H9 (cell line): ENCODE results near the gene ITGB3. TPM values are rescaled to one million over a fixed set of nuclear protein-coding genes. Genes with fewer than 3 reads are reported as not detected.

Experiments
- DNase-seq: peaks from one replicate; pipeline ENCODE4 v3.0.0-alpha.2; 2017
- H2AFZ ChIP-seq: one replicate; pipeline ENCODE4 v1.6.1; 2013; ENCODE audit warnings: mild to moderate bottlenecking, low read length, control low read depth, moderate library complexity
- H2AK5ac ChIP-seq: 2 replicates; pipeline ENCODE4 v1.6.1; 2013; ENCODE audit warnings: low read length, control low read depth, mixed read lengths; ENCODE audit not compliant: insufficient read length
- H2BK120ac ChIP-seq: one replicate; pipeline ENCODE4 v1.6.1; 2013; ENCODE audit warnings: low read depth, mild to moderate bottlenecking, low read length, control low read depth, inconsistent platforms; ENCODE audit not compliant: poor library complexity, severe bottlenecking
- H2BK12ac ChIP-seq: 2 replicates; pipeline ENCODE4 v1.6.1; 2013; ENCODE audit warnings: low read length, control low read depth, mixed read lengths, low read depth; ENCODE audit not compliant: insufficient read length
- H2BK15ac ChIP-seq: 2 replicates; pipeline ENCODE4 v1.6.1; 2013; ENCODE audit warnings: low read depth, low read length, control low read depth
- H2BK20ac ChIP-seq: one replicate; pipeline ENCODE4 v1.6.1; 2013; ENCODE audit warnings: low read depth, mild to moderate bottlenecking, low read length, control low read depth, inconsistent platforms; ENCODE audit not compliant: poor library complexity, severe bottlenecking
- H2BK5ac ChIP-seq: 2 replicates; pipeline ENCODE4 v1.6.1; 2013; ENCODE audit warnings: low read length, control low read depth, mixed read lengths; ENCODE audit not compliant: insufficient read length
- H3K14ac ChIP-seq: 2 replicates; pipeline ENCODE4 v1.6.1; 2013; ENCODE audit warnings: low read length, control low read depth; ENCODE audit not compliant: insufficient read depth
- H3K18ac ChIP-seq: 2 replicates; pipeline ENCODE4 v1.6.1; 2013; ENCODE audit warnings: low read depth, mild to moderate bottlenecking, mixed read lengths, low read length, control low read depth; ENCODE audit not compliant: insufficient read length
- H3K23ac ChIP-seq: 2 replicates; pipeline ENCODE4 v1.6.1; 2013; ENCODE audit warnings: low read length, control low read depth, mixed read lengths, low read depth; ENCODE audit not compliant: insufficient read length
- H3K23me2 ChIP-seq: 2 replicates; pipeline ENCODE4 v1.6.1; 2013; ENCODE audit warnings: low read depth, mild to moderate bottlenecking, mixed read lengths, low read length, control low read depth; ENCODE audit not compliant: insufficient read length, poor library complexity, severe bottlenecking
- H3K27ac ChIP-seq: 2 replicates; pipeline ENCODE4 v1.5.1; 2013; ENCODE audit warnings: low read length, control low read depth, mixed read lengths, low read depth; ENCODE audit not compliant: insufficient read length
- H3K27me3 ChIP-seq: 2 replicates; pipeline ENCODE4 v1.6.1; 2013; ENCODE audit warnings: low read length, control low read depth, inconsistent platforms; ENCODE audit not compliant: insufficient read depth
- H3K4ac ChIP-seq: 2 replicates; pipeline ENCODE4 v1.6.1; 2013; ENCODE audit warnings: low read depth, mild to moderate bottlenecking, control low read depth, inconsistent platforms, low read length, moderate library complexity
- H3K4me1 ChIP-seq: 2 replicates; pipeline ENCODE4 v1.6.1; 2013; ENCODE audit warnings: low read length, control low read depth, inconsistent platforms; ENCODE audit not compliant: insufficient read depth
- H3K4me2 ChIP-seq: 2 replicates; pipeline ENCODE4 v1.6.1; 2013; ENCODE audit warnings: low read length, control low read depth, mixed read lengths; ENCODE audit not compliant: insufficient read length, insufficient read depth
- H3K56ac ChIP-seq: 2 replicates; pipeline ENCODE4 v1.6.1; 2013; ENCODE audit warnings: low read depth, mild to moderate bottlenecking, mixed read lengths, low read length, control low read depth; ENCODE audit not compliant: insufficient read length
- H3K79me1 ChIP-seq: 2 replicates; pipeline ENCODE4 v1.6.1; 2013; ENCODE audit warnings: low read depth, mild to moderate bottlenecking, moderate library complexity, low read length, control low read depth, inconsistent platforms; ENCODE audit not compliant: insufficient read depth, poor library complexity, severe bottlenecking
- H3K79me2 ChIP-seq: 2 replicates; pipeline ENCODE4 v1.6.1; 2013; ENCODE audit warnings: low read length, control low read depth, inconsistent platforms; ENCODE audit not compliant: insufficient read depth
- H3K9ac ChIP-seq: 2 replicates; pipeline ENCODE4 v1.6.1; 2013; ENCODE audit warnings: low read length, control low read depth, mixed read lengths; ENCODE audit not compliant: insufficient read length; ENCODE audit errors: extremely low read depth
- H3K9me3 ChIP-seq: one replicate; pipeline ENCODE4 v1.6.1; 2013; ENCODE audit warnings: low read depth, low read length, inconsistent platforms; ENCODE audit not compliant: control insufficient read depth
- H3T11ph ChIP-seq: one replicate; pipeline ENCODE4 v1.6.1; 2013; ENCODE audit warnings: mild to moderate bottlenecking, low read length, control low read depth, inconsistent platforms
- H4K20me1 ChIP-seq: one replicate; pipeline ENCODE4 v1.6.1; 2013; ENCODE audit not compliant: control insufficient read depth, insufficient read length, insufficient read depth
- H4K5ac ChIP-seq: 2 replicates; pipeline ENCODE4 v1.6.1; 2013; ENCODE audit warnings: low read depth, mild to moderate bottlenecking, mixed read lengths, low read length, control low read depth; ENCODE audit not compliant: insufficient read length
- H4K8ac ChIP-seq: replicated peaks from 2 replicates; pipeline ENCODE4 v1.6.1; 2013; ENCODE audit warnings: low read length, control low read depth, mixed read lengths, low read depth; ENCODE audit not compliant: insufficient read length
- H4K91ac ChIP-seq: 2 replicates; pipeline ENCODE4 v1.6.1; 2013; ENCODE audit warnings: low read depth, mild to moderate bottlenecking, moderate library complexity, mixed read lengths, low read length, control low read depth; ENCODE audit not compliant: insufficient read length
- H3K27ac Mint-ChIP-seq, 3 experiments: 2 replicates in 2 of 3; 3 replicates in 1 of 3; pipeline ENCODE4 v1.8.0; 2020 to 2021; ENCODE audit warnings: mixed read lengths in 3 of 3, mild to moderate bottlenecking in 1 of 3, moderate library complexity in 1 of 3
- H3K27me3 Mint-ChIP-seq: 2 replicates; pipeline ENCODE4 v1.8.0; 2021; ENCODE audit warnings: low read depth, mild to moderate bottlenecking, moderate library complexity, mixed read lengths
- H3K36me3 Mint-ChIP-seq, 3 experiments: 2 replicates in 2 of 3; 3 replicates in 1 of 3; pipeline ENCODE4 v1.8.0; 2020 to 2021; ENCODE audit warnings: low read depth in 3 of 3, mixed read lengths in 3 of 3; ENCODE audit not compliant: insufficient read depth in 1 of 3
- H3K4me1 Mint-ChIP-seq, 2 experiments: 2 replicates each; pipeline ENCODE4 v1.8.0; 2020; ENCODE audit warnings: mixed read lengths in 2 of 2
- H3K4me3 Mint-ChIP-seq, 2 experiments: 2 replicates in 1 of 2; 3 replicates in 1 of 2; pipeline ENCODE4 v1.8.0; 2020 to 2021; ENCODE audit warnings: mild to moderate bottlenecking in 2 of 2, mixed read lengths in 2 of 2, moderate library complexity in 1 of 2
- H3K9me3 Mint-ChIP-seq, 2 experiments: 2 replicates in 1 of 2; 3 replicates in 1 of 2; pipeline ENCODE4 v1.8.0; 2020; ENCODE audit warnings: mild to moderate bottlenecking in 2 of 2, mixed read lengths in 2 of 2, moderate library complexity in 1 of 2
- WGBS: extraction: QIAGEN DNeasy Blood & Tissue Kit; methylation state at CpG from one replicate; pipeline ENCODE4 v1.1.7; 2013; ENCODE audit warnings: missing lambda C conversion rate, low lambda C conversion rate, mixed read lengths; ENCODE audit not compliant: insufficient read length; ENCODE audit errors: extremely low coverage; 5-methylcytosine and 5-hydroxymethylcytosine counted together
- total RNA-seq: library from RNA; stranded (reverse); gene quantifications from 2 replicates; pipeline ENCODE4 v1.2.1, GENCODE V29; 2021
- TF ChIP-seq, protein P1 (sequence below): fragments of 200-600 bp; sonication (generic); conservative IDR thresholded peaks from 3 replicates; pipeline ENCODE4 v1.8.0; 2021; ENCODE audit warnings: antibody characterized with exemption, mild to moderate bottlenecking

ITGB3 gene
- total RNA-seq, 1 experiment from 2014 or later: not detected

DNA sequence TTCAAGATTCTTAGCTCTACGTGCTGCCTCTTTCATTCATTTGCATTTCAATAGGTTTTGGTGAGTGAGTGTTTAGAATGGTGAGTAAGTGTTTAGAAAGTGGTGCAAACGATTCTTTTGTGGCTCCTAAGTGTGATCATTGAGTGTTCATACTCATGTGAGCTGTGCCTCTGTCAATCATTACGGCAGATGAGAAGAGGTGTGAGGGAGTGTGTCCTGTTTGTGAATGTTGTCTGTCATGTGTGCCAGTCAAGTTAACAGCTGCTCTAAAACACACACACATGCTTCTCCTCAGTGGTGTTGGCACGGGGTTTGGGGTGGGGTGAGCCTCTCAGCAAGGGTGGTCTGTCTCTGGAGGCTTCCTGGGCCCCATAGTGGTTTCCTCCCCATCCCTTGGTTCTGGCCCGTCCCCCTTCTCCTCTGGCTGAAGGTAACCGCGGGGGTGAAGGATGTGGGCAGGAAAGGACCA, 33.1 kb upstream of the ITGB3 start:
- WGBS: no CpG with 5 or more reads among the region's 7 CpGs
- no peaks in the 10 kb centered on the region for H3K79me1 ChIP-seq
- no peak overlapping the region for H3K27ac ChIP-seq
- H3K4me3 Mint-ChIP-seq: no peak overlapping the region
- no peak overlapping the region for H3T11ph ChIP-seq
- H3K4me1 ChIP-seq: peaks cover 5% of the 10 kb centered on the region; the same call in 1 of the 2 replicates
- peaks cover 20 to 21% of the 10 kb centered on the region in 2 experiments for H3K4me1 Mint-ChIP-seq
- no peak overlapping the region for H3K9ac ChIP-seq
- H2BK15ac ChIP-seq: no peak overlapping the region
- no peak overlapping the region for H3K56ac ChIP-seq
- no peak overlapping the region for H2BK120ac ChIP-seq
- TF ChIP-seq, protein P1, sequence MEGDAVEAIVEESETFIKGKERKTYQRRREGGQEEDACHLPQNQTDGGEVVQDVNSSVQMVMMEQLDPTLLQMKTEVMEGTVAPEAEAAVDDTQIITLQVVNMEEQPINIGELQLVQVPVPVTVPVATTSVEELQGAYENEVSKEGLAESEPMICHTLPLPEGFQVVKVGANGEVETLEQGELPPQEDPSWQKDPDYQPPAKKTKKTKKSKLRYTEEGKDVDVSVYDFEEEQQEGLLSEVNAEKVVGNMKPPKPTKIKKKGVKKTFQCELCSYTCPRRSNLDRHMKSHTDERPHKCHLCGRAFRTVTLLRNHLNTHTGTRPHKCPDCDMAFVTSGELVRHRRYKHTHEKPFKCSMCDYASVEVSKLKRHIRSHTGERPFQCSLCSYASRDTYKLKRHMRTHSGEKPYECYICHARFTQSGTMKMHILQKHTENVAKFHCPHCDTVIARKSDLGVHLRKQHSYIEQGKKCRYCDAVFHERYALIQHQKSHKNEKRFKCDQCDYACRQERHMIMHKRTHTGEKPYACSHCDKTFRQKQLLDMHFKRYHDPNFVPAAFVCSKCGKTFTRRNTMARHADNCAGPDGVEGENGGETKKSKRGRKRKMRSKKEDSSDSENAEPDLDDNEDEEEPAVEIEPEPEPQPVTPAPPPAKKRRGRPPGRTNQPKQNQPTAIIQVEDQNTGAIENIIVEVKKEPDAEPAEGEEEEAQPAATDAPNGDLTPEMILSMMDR: no peak
- peaks cover 13 to 22% of the 10 kb centered on the region in 2 experiments for H3K9me3 Mint-ChIP-seq
- H2BK20ac ChIP-seq: no peak overlapping the region
- no peaks in the 10 kb centered on the region for H3K79me2 ChIP-seq
- no peak overlapping the region for H3K18ac ChIP-seq
- peak overlapping the region; percentile 15 for H3K4me2 ChIP-seq
- H3K14ac ChIP-seq: no peak overlapping the region
- no peak overlapping the region for H2AK5ac ChIP-seq
- H2BK12ac ChIP-seq: no peak overlapping the region
- no peak overlapping the region for H2AFZ ChIP-seq
- H3K36me3 Mint-ChIP-seq: peaks cover 0 to 13% (median 9%) of the 10 kb centered on the region in 3 experiments; a peak in 4 of 7 replicates
- no peak overlapping the region for H3K27ac Mint-ChIP-seq
- no peak overlapping the region for H2BK5ac ChIP-seq
- H4K8ac ChIP-seq: no peak overlapping the region
- H4K5ac ChIP-seq: no peak overlapping the region
- no peaks in the 10 kb centered on the region for H4K20me1 ChIP-seq
- peaks cover 32% of the 10 kb centered on the region for H3K27me3 Mint-ChIP-seq
- no peak overlapping the region for H4K91ac ChIP-seq
- no peaks in the 10 kb centered on the region for H3K9me3 ChIP-seq
- no peaks in the 10 kb centered on the region for H3K23me2 ChIP-seq
- H3K27me3 ChIP-seq: no peaks in the 10 kb centered on the region
- no peak for DNase-seq
- no peak overlapping the region for H3K4ac ChIP-seq
- no peak overlapping the region for H3K23ac ChIP-seq
